Activated CD4-positive, CD25-positive, alpha-beta regulatory T cell treated with anti-CD3 and anti-CD28 coated beads, Interleukin-2, amount 50 U/mL, for 72 hours (primary cell): ENCODE results near the gene MRGPRX3.
"Not testable (repeated sequence)": the region's sequence is repeated elsewhere in the genome, so short reads cannot be mapped to it uniquely, and the experiment has no call there.

ENCODE experiments used
- DNase-seq: peaks from one replicate; pipeline ENCODE4 v3.0.0; 2021

The MRGPRX3 gene

DNA sequence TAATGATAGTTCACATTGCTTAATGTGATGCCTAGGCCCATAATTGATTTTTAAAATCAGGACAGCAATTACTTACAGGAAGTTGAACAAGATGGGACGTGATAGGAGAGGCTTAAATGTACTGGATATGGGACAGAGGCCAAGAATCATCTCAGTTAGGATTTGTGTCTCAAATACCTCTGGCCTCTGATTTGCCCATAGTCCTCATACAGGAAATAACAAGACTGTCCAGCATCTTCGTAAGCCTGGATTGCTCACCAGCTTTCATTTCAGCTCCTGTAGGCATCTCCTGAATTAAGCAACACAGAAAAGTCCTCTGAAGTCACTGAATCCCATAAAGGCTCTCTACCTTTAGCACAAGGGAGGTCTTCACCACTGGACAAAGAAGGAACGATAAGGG is at the start of gene MRGPRX3:
Gene MRGPRX3, plus strand, starts transcription at position 231 of the 400 bp plus-strand sequence. CDS start 4,632 bp downstream, outside the sequence.
- no peak for DNase-seq

DNA sequence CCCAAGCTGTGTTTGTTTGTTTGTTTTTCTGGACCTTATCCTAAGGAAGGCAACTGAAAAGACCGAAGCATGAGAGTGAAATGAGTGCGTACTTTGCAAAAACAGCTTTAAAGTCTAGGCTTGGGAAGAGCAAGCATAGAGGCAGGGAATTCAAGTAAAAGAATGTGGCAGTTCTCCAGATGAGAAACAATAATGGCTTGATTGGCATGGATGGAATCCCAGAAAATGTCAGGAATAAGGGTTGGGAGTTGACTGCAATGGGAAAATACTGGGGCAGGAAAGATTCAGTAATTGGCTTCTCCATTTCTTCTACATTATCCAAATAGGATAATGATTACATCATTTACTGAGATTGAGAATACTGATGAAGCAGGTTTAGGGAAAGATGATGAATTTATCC is 44.0 kb upstream of the MRGPRX3 start:
- DNase-seq: no peak

DNA sequence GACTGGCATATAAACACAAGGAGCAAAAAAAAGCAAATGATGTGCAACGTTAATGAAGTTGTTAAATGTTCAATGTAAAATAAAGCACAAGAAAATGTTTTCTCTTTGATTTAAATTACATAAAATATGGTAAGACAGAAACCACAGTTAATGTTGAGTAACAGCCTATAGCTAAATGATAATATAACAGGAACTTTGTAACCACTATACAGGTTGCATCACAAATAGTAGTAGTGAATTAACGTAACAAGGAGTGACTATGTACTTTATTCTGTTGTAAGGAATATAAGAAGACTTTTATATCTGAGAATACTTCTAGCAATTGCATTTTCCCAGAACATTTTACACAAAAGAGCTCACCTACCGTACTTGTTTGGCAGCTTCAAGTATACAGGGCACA is 43.4 kb upstream of the MRGPRX3 start:
- no peak for DNase-seq

DNA sequence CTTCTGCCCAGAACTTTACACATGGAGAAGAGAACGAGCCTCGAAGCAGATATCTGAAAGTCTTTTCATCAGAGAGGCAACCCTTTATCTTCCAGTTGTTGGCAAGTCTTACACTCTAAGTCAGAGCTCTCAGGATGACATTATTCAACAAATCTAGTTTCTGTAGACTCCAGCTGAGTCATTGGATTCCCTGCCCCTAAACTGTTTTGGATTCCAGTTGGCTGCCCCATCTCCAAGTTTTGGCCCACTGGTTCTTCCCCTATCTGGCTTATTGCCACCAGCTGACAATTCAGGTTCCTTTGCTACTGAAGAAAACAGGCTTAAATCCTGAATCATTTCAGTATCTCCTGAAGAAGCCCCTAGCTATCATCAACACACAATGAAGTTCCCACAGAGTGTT is 40.6 kb upstream of the MRGPRX3 start:
- no peak for DNase-seq

DNA sequence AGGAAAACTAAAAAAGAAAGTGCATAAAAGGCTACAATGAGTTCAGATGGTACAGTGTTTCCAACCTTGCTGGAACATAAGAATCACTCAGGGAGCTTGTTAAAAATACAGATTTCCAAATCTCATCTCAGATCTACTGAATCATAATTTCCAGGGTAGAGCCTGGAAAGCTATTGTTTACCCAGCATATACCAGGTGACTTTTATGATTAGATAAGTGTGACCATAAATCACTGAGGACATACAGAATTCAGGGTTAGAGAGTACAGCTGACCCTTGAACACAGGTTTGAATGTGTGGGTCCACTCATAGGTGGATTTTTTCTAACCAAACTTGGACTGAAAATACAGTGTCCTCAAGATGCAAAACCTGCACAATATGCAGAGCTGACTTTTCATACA is 38.4 kb upstream of the MRGPRX3 start:
- no peak for DNase-seq

DNA sequence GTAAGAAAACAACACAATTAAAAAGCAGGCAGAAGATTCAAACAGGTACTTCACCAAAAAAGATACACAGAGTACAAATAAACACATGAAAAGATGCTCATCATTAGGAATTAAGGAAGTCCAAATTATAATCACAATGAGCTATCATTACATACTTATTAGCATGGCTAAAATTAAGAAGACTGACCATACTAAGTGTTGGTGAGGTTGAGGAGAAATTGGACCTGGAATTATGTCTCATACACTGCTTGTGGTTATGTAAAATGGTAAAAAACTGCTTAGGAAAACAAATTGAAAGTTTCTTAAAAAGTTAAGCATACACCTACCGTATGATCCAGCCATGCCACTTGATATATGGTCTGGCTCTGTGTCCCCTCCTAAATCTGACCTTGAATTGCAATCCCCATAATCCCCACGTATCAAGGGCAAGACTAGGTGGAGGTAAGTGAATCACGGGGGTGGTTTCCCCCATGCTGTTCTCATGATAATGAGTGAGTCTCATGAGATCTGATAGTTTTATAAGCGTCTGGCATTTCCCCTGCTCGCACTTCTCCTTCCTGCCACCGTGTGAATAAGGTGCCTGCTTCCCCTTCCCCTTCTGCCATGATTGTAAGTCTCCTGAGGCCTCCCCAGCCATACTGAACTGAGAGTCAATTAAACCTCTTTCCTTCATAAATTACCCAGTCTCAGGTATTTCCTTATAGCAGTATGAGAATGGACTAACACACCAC is 31.3 kb upstream of the MRGPRX3 start:
- DNase-seq: no peak

DNA sequence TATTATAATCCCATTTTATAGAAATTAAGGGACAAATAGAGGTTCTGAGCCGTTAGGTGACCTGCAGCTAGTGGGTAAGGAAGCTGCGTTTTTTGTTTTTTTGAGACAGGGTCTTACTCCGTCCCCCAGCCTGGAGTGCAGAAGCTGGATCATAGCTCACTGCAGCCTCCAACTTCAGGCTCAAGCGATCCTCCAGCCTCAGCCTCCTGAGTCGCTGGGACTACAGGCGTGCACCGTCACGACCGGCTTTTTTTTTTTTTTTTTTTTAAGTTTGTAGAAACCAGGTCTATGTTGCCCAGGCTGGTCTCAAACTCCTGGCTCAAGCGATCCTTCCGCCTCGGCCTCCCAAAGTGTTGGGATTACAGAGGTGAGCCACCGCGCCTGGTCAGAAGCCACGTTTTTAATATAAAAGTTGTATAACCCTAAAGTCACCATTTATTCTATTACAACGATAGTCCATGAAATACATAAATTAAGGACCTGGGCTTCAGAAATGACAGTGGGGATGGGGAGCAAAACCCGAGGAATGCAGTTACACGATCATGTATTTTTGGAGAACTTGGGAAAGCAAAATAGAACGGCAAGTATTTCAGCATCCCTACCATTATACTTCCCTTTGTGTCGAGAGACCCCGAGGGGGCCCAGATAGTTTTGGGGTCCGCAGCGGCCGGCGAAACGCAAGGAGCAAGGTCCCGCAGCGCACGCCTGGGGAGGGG is 27.1 kb upstream of the MRGPRX3 start:
- DNase-seq: no peak

DNA sequence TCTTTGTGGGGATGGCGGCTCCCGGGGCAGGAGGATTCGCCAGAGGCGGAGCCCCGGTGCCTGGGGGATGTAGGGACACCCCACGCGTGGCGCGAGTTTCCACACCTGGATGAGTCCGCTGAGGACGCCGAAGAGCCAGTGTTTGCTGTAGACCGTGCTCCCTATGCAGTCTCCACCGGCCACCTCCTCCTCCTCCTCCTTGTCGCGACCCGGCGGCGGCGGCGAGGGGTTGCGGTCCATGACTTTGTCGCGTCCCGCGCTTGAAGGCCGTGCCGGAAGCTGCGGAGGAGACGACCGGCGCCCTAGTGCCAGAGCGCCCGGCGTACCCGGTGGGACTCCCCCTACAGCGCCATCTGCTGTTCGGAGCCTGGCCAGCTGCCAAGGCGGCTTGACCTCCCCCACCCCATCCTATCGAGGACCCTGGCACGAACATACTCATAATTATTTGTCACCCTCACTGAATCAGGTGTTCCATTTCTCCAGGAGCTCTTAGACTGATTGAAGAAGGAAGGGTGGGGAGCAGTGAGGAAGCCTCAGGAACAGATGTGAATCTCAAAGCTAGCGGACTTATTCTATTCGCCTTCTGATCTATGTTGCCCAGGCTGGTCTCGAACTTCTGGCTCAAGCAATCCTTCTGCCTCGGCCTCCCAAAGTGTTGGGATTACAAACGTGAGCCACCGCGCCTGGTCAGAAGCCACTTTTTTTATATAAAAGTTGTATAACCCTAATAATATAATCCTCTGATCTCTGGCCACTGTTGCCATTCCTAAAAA is 26.4 kb upstream of the MRGPRX3 start, which contains the start of gene SAAL1:
Gene SAAL1, minus strand, starts transcription at position 281 of the 773 bp plus-strand sequence. Its CDS starts 41 bp downstream, at position 240.
- peak; percentile 92 for DNase-seq

DNA sequence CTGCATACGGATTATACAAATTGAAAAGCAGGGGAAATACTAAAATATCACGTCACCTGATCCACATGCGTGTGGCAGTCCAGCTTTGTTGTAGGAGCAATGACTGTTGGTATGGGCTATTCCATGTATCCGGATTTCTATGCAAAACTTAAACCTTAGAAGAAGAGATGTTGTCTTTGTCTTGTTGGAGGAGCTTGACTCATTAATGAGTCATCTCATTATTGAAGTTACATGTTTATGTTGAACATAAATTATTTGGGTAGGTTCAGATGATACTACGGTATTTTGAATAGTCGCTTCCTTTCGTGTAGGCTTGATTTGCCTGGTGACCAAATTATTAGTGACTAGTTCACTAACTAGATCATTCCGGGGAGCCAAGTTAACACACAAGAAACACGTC is 25.7 kb upstream of the MRGPRX3 start:
- DNase-seq: no peak

DNA sequence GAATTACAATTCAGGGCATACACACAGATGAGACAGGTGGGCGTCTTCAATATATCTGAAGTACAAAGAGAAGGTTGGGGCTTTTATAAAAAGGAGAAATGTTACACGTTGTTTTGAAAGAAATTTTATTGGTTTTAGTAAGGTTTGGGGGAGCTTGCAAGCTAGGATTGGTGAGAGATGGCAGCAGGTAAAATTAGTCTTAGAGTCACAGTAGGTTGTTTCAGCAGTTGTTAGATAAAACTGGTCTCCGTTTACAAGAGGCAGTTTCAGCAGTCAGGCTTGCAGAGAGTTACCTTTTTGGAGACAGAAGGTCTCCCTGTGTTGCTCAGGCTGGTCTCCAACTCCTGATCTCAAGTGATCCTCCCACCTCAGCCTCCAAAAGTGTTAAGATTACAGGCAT is 24.1 kb upstream of the MRGPRX3 start:
- DNase-seq: no peak

DNA sequence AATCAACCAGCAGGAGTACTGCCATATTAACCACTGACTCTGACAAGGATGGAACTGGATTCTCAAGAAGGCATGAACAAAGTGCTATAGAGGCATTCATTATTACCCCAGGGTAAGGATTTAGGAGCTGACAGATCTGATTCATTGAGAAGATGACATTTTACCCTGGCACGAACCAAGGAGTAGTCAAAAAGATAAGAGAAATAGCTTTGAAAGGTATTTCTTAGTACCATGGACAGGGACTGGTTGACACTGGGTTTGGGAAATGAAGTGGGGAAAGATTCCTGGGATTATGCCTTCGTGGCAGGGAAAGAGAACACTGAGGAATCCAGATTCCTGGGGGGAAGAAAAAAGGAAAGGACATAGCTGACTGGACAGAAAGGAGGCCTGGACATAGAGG is 21.4 kb upstream of the MRGPRX3 start:
- no peak for DNase-seq

DNA sequence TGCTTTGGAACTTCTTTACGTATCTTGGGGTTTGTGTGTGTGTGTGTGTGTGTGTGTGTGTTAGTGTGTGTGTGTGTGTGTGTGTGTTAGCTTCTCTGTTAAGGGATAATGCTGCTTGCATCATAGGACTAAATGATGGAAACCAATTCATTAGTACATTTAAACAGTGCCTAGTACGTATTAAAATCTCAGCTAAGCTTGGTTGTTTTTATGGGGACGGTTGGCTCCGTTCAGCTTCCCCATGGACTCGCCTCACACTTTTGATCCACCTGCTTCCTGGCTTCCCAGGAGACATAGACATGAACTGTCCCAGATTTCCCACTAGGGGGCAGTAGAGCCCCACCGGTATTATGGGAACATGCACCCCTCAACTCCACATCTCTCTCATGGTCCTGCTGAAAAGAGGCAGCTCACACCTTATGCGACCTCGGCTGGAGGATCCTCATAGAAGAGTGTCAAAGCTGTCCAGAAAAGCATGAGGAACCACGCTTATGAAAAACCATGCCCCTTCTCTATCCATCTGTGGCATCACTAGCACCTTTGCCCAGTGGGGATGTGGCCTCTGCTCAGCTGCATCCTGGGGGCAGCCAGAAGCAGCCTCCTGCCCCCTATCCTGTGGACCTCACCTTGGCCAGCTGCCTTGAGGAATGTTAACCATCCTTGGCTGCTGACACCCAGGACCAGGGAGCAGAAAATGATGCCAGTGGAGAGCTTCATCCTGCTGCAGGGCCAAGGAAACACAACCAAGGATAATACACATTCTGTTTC is 16.8 kb upstream of the MRGPRX3 start:
- peak; percentile 54 for DNase-seq

DNA sequence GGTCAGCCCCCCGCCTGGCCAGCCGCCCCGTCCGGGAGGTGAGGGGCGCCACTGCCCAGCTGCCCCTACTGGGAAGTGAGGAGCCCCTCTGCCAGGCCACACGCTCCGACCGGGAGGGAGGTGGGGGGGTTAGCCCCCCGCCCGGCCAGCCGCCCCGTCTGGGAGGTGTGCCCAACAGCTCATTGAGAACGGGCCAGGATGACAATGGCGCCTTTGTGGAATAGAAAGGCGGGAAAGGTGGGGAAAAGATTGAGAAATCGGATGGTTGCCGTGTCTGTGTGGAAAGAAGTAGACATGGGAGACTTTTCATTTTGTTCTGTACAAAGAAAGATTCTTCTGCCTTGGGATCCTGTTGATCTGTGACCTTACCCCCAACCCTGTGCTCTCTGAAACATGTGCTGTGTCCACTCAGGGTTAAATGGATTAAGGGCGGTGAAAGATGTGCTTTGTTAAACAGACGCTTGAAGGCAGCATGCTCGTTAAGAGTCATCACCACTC is 11.0 kb upstream of the MRGPRX3 start:
- not testable (repeated sequence) for DNase-seq

DNA sequence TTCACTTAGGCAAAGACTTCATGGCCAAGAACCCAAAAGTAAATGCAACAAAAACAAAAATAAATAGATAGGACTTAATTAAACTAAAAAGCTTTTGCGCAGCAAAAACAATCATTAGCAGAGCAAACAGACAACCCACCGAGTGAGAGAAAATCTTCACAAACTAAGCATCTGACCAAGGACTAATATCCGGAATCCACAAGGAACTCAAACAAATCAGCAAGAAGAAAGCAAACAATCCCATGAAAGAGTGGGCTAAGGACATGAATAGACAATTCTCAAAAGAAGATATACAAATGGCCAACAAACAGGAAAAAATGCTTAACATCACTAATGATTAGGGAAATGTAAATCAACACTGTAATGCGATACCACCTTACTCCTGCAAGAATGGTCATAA is 1.3 kb upstream of the MRGPRX3 start:
- DNase-seq: not testable (repeated sequence)

DNA sequence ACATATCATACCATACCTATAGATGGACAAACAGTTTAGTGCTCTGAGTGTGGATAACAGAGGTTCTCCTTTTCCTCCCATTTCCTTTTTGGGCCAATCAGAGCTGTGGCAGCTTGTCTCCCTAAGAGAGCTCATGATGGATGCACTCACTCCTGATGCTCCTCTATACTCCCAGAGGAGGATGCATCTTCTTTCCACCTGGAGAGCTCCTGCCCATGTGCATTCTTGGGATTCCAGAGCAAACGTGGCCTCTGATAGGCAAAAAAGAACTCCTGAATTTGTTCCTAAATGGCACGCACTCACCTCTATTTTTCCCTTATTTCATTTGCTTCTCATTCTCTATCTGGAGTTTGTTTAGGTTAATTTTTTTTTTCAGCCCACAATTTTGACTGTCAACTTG is 2.9 kb downstream of the MRGPRX3 start:
- DNase-seq: no peak

DNA sequence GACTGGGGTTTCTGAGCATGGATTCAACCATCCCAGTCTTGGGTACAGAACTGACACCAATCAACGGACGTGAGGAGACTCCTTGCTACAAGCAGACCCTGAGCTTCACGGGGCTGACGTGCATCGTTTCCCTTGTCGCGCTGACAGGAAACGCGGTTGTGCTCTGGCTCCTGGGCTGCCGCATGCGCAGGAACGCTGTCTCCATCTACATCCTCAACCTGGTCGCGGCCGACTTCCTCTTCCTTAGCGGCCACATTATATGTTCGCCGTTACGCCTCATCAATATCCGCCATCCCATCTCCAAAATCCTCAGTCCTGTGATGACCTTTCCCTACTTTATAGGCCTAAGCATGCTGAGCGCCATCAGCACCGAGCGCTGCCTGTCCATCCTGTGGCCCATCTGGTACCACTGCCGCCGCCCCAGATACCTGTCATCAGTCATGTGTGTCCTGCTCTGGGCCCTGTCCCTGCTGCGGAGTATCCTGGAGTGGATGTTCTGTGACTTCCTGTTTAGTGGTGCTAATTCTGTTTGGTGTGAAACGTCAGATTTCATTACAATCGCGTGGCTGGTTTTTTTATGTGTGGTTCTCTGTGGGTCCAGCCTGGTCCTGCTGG is 4.9 kb downstream of the MRGPRX3 start:
- DNase-seq: no peak

DNA sequence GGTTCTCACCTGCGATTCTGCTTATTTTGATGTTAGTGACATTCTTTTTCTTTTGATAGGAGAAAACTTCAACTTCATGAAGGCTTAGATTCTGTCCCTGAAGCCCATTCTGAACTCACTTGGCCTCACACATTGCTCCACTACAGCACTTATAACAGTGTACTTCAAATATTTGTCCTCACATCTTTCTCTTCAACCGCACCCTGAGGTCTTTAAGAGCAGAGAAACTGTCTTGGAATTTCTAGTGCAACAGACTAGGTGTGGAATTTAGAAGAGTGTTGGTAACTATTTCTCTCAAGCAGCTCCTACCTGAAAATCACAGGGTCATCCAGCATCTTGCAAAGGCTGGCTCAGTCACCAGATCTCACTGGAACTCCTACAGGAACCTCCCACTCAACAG is 7.8 kb downstream of the MRGPRX3 start:
- no peak for DNase-seq

DNA sequence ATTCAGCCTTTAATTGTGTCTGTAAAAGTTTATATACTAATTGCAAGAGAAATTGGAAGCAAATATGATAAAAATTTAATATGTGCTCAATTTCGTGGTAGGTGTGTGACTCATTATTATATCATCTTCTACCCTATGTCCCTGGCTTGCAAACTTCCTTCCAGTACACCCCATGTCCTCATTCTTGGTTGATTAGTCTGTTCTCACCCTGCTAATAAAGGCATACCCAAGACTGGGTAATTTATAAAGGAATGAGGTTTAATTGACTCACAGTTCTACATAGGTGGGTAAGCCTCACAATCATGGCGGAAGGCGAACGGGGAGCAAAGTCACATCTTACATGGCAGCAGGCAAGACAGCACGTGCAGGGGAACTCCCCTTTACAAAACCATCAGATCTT is 11.9 kb downstream of the MRGPRX3 start:
- no peak for DNase-seq

DNA sequence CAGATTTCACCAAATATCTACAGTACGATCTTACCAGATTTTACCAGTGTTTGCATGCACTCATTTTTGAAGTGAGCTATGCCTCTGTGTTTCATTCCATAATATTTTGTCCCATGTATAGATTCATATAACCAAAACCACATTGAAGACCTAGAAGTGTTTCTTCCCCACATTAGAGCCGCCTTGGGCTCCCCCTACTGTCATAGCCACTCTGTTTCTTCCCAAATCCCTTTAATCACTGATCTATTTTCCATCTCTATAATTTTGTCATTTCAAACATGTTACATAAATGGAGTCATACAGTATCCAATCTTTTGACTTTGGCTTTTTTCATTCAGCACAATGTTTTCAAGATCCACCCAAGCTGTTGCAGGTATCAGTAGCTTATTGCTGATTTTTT is 12.7 kb downstream of the MRGPRX3 start:
- DNase-seq: no peak

DNA sequence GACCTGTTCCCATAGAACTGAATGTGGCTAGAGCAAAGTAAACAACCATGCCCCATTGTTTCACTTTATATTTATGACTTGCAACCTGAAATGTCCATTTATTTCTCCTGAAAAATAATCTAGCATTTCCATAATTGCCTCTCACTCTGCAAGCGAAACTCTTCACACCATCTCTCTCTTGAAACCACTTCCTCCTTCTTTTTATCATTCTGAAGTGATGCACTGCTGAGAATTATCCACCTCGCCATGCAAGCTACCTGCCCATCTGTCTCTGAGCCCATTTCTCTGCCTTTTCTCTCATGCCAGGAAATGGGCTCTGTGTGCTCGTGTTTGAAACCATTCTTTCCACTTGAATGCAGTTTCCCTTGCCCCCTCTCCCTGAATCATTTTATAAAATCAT is 13.5 kb downstream of the MRGPRX3 start:
- DNase-seq: no peak

DNA sequence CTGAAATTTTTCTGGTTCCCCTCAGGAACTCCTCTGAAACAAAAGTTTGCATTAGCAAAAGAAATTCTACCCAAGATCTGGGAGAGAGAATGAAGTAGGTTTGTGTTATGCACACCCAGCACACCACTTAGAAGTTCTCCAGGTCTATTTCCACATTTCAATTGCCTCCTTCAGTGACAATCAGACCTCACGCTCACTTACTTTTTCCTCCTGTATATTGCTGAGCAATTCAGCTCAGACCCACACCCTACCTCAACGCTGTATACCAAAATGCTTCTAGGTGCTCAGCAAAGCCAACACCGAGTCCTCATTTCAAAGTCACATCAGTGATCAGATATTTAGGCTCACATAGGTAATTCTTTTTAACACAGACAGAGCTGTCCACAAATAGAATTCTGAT is 19.2 kb downstream of the MRGPRX3 start:
- DNase-seq: no peak

DNA sequence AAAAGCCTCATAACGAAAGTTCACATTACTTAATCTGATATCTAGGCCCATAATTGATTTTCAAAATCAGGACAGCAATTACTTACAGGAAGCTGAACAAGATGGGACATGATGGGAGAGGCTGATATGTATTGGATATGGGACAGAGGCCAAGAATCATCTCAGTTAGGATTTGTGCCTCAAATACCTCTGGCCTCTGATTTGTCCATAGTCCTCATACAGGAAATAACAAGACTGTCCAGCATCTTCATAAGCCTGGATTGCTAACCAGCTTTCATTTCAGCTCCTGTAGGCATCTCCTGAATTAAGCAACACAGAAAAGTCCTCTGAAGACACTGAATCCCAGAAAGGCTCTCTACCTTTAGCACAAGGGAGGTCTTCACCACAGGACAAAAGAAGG is 36.0 kb downstream of the MRGPRX3 start:
- no peak for DNase-seq
